Measurements from ENCODE around the gene AP3B1.
"Not testable (repeated sequence)": the region's sequence is repeated elsewhere in the genome, so short reads cannot be mapped to it uniquely, and the experiment has no call there.

GRCh38 chr5:78067581-78067980, 226.9 kb downstream of the AP3B1 start:
- not testable (repeated sequence) for TF ChIP-seq EZH2, CTCF (IDR thresholded peaks at IDR 0.05)
